Activated CD4-positive, CD25-positive, alpha-beta regulatory T cell (primary cell): ENCODE measurements around the gene DNAJB6.

Experiments
- DNase-seq, 4 experiments: peaks; one replicate each; lab custom pipeline; 2025; lab: John Stamatoyannopoulos, UW

Gene DNAJB6

GRCh38 chr7:157368955-157369354 lies 32.2 kb downstream of the DNAJB6 start:
- no peak for DNase-seq

- no peak for DNase-seq
Measured at GRCh38 chr7:157370742-157371141, 33.9 kb downstream of the DNAJB6 start.

- no peak for DNase-seq
Measured at GRCh38 chr7:157371296-157371695, 34.5 kb downstream of the DNAJB6 start.

- DNase-seq, result no peak
Measured at GRCh38 chr7:157372300-157373232, 35.8 kb downstream of the DNAJB6 start.

- DNase-seq, result no peak
Measured at GRCh38 chr7:157373493-157373892, 36.7 kb downstream of the DNAJB6 start.

GRCh38 chr7:157375410-157375809 lies 38.6 kb downstream of the DNAJB6 start:
- no peak for DNase-seq

GRCh38 chr7:157377436-157378124 lies 40.8 kb downstream of the DNAJB6 start:
- no peak for DNase-seq

GRCh38 chr7:157378390-157378789 lies 41.6 kb downstream of the DNAJB6 start:
- DNase-seq, result no peak

GRCh38 chr7:157379493-157379892 lies 42.7 kb downstream of the DNAJB6 start:
- no peak for DNase-seq

GRCh38 chr7:157380416-157380815 lies 43.6 kb downstream of the DNAJB6 start:
- no peak for DNase-seq

GRCh38 chr7:157383868-157384267 lies 47.1 kb downstream of the DNAJB6 start:
- no peak for DNase-seq

GRCh38 chr7:157384301-157384700 lies 47.5 kb downstream of the DNAJB6 start:
- DNase-seq, result no peak

- peak; percentile 60 to 78 (median 78) for DNase-seq
Measured at GRCh38 chr7:157386979-157387800, 50.4 kb downstream of the DNAJB6 start.

- no peak for DNase-seq
Measured at GRCh38 chr7:157388301-157388700, 51.5 kb downstream of the DNAJB6 start.

- peak in 1 of 4 experiments; percentile 5 for DNase-seq
Measured at GRCh38 chr7:157389951-157390730, 53.3 kb downstream of the DNAJB6 start.

- no peak for DNase-seq
Measured at GRCh38 chr7:157391036-157391710, 54.4 kb downstream of the DNAJB6 start.

GRCh38 chr7:157392256-157393037 lies 55.6 kb downstream of the DNAJB6 start:
- no peak for DNase-seq

- no peak for DNase-seq
Measured at GRCh38 chr7:157394246-157395191, 57.7 kb downstream of the DNAJB6 start.

GRCh38 chr7:157395206-157395605 lies 58.4 kb downstream of the DNAJB6 start:
- DNase-seq, result no peak
